Neural crest cell (in vitro differentiated cells): Measurements from ENCODE around the gene SNX15. TPM values are rescaled to one million over a fixed set of nuclear protein-coding genes. Genes with fewer than 3 reads are reported as not detected.

Experiments used
- DNase-seq: peaks from one replicate; pipeline ENCODE4 v3.0.0; 2021; ENCODE audit warnings: low read depth, mixed read lengths, low spot score
- H3K27ac Mint-ChIP-seq: one replicate; pipeline ENCODE4 v1.8.0; 2021; ENCODE audit warnings: mild to moderate bottlenecking, mixed read lengths; ENCODE audit not compliant: unreplicated experiment
- H3K27me3 Mint-ChIP-seq: 2 replicates; pipeline ENCODE4 v1.8.0; 2021; ENCODE audit warnings: low read depth, mild to moderate bottlenecking, mixed read lengths
- H3K36me3 Mint-ChIP-seq: 2 replicates; pipeline ENCODE4 v1.8.0; 2021; ENCODE audit warnings: low read depth, mild to moderate bottlenecking, mixed read lengths
- H3K4me1 Mint-ChIP-seq: 2 replicates; pipeline ENCODE4 v1.8.0; 2021; ENCODE audit warnings: mixed read lengths
- H3K4me3 Mint-ChIP-seq: one replicate; pipeline ENCODE4 v1.8.0; 2021; ENCODE audit warnings: mild to moderate bottlenecking, mixed read lengths
- H3K9me3 Mint-ChIP-seq: 2 replicates; pipeline ENCODE4 v1.8.0; 2021; ENCODE audit warnings: mixed read lengths
- total RNA-seq: library from RNA; stranded (reverse); gene quantifications from 2 replicates; pipeline ENCODE4 v1.2.1, GENCODE V29; 2021
- TF ChIP-seq, protein P1 (sequence below): fragments of 200-600 bp; sonication (generic); conservative IDR thresholded peaks from 2 replicates; pipeline ENCODE4 v1.5.0; 2021; ENCODE audit warnings: antibody characterized with exemption, mild to moderate bottlenecking

SNX15 gene
- total RNA-seq, 1 donor from 2014 or later: 31.7 TPM

DNA sequence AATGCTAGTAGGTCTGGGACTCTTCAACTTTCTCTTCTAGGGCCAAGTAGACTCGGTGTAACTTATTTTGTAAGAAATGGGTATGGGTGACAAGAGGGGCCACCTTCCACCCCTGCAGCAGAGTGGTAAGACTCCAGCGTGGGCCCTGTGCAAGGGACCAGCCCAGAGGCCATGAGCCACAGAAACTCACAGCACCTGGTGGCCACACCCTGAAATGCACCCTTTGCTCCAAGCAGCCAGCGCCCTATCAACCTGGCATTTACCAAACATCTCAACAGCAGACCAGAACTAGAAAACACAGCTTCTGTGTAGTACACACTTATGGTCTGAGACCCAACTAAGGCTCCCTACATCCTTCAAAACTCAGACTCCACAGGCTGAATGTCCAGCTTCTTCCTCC is 50.9 kb downstream of the SNX15 start:
- H3K9me3 Mint-ChIP-seq: no peaks in the 10 kb centered on the region
- H3K27ac Mint-ChIP-seq: no peak overlapping the region
- H3K4me3 Mint-ChIP-seq: peak overlapping the region; percentile 77
- H3K36me3 Mint-ChIP-seq: peaks cover 14% of the 10 kb centered on the region
- TF ChIP-seq, protein P1, sequence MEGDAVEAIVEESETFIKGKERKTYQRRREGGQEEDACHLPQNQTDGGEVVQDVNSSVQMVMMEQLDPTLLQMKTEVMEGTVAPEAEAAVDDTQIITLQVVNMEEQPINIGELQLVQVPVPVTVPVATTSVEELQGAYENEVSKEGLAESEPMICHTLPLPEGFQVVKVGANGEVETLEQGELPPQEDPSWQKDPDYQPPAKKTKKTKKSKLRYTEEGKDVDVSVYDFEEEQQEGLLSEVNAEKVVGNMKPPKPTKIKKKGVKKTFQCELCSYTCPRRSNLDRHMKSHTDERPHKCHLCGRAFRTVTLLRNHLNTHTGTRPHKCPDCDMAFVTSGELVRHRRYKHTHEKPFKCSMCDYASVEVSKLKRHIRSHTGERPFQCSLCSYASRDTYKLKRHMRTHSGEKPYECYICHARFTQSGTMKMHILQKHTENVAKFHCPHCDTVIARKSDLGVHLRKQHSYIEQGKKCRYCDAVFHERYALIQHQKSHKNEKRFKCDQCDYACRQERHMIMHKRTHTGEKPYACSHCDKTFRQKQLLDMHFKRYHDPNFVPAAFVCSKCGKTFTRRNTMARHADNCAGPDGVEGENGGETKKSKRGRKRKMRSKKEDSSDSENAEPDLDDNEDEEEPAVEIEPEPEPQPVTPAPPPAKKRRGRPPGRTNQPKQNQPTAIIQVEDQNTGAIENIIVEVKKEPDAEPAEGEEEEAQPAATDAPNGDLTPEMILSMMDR: peak; percentile 67
- DNase-seq: peak; percentile 46
- no peaks in the 10 kb centered on the region for H3K27me3 Mint-ChIP-seq
- peaks cover 19% of the 10 kb centered on the region for H3K4me1 Mint-ChIP-seq

- no peaks in the 10 kb centered on the region for H3K27me3 Mint-ChIP-seq
- peak overlapping the region; percentile 77 for H3K4me3 Mint-ChIP-seq
- H3K36me3 Mint-ChIP-seq: peaks cover 14% of the 10 kb centered on the region
- peaks cover 24% of the 10 kb centered on the region for H3K4me1 Mint-ChIP-seq
- TF ChIP-seq, protein P1: no peak
- no peak overlapping the region for H3K27ac Mint-ChIP-seq
- no peak for DNase-seq
- H3K9me3 Mint-ChIP-seq: no peaks in the 10 kb centered on the region
These were observed 51.6 kb downstream of the SNX15 start for GRCh38 chr11:65078786-65079342.

DNA sequence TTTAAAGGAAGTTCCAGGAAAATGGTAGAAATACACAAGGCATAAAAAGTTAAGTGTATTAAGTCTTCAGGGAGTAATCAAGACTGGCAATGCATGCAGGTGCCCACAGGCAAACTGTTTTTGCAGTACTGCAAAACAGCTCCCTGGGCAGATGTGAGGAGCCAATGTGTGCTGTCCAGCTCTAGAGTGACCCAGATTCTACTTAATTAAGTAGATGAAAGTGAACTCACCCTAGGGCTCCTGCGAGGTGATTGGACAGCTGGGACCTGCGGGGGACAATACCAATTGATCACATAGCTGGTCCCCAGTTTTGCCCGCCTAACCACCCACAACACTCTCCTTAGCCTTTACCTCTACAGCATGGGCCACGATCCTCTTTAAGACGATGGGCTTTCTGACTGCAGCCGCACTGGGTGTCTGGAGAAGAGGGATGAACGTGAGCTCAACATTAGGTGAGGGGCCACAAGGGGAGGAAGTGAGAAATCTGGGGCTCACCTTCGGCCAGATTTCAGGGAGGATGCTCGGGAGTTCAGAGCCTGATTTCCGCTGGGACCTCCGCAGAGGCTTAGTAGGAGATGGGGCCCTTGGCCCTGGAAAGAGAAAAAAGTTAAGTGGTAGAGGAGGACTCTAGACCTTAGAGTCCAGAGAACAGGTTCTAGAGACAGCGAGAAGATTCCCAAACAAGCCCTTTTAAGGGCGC is 56.0 kb downstream of the SNX15 start:
- Mint-ChIP-seq H3K4me1 (peaks cover 34% of the 10 kb centered on the region), H3K9me3 (no peaks in the 10 kb centered on the region), H3K36me3 (peaks cover 3% of the 10 kb centered on the region), H3K27ac (peak overlapping the region; percentile 95), H3K4me3 (peak overlapping the region; percentile 99), H3K27me3 (no peaks in the 10 kb centered on the region)
- TF ChIP-seq, protein P1: no peak
- DNase-seq: no peak

- TF ChIP-seq, protein P1: no peak
- peaks cover 31% of the 10 kb centered on the region for H3K4me1 Mint-ChIP-seq
- H3K4me3 Mint-ChIP-seq: peak within 1 kb of the TSS; percentile 99
- H3K36me3 Mint-ChIP-seq: peaks cover 2% of the 10 kb centered on the region
- peak within 1 kb of the TSS; percentile 95 for H3K27ac Mint-ChIP-seq
- H3K27me3 Mint-ChIP-seq: no peaks in the 10 kb centered on the region
- H3K9me3 Mint-ChIP-seq: no peaks in the 10 kb centered on the region
- peak; percentile 95 for DNase-seq
These were observed 56.8 kb downstream of the SNX15 start, which contains the start of the genes CDCA5 and ZFPL1 for GRCh38 chr11:65083834-65084597. TSS of gene CDCA5 (minus strand) at chr11:65084040. CDS start at chr11:65083978, 62 bp downstream. TSS of gene ZFPL1 (plus strand) at chr11:65084222. CDS start at chr11:65084699, 477 bp downstream.

DNA sequence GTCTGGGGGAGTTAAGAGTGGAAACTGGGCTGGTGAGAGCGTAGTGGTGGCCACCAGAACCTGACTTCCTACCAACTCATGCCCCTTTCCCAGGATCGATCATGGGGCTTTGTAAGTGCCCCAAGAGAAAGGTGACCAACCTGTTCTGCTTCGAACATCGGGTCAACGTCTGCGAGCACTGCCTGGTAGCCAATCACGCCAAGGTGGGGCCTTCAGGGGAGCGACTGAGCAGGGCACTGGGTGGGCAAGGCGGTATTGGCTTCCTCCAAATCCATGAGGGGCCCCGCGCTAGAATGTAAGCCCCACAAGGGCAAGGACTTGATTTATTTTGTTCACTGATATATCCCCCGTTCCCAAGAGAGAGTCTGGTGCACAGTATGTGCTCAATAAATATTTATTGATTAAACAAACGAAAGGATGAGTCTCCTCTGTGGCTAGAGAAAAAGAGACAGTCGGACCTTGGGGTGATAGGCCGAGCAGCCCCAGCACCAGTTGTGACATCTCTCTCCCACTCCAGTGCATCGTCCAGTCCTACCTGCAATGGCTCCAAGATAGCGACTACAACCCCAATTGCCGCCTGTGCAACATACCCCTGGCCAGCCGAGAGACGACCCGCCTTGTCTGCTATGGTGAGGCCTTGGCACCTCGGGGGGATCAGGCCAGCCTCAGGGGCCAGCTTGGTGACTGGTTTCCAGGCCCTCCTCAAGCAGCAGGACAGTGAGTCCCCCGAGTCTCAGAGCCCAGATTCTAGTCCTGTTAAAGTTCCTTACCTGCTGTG is 57.5 kb downstream of the SNX15 start:
- H3K4me1 Mint-ChIP-seq: peaks cover 31% of the 10 kb centered on the region
- TF ChIP-seq, protein P1: no peak
- H3K36me3 Mint-ChIP-seq: peaks cover 2% of the 10 kb centered on the region
- H3K4me3 Mint-ChIP-seq: peak overlapping the region; percentile 99
- no peak for DNase-seq
- no peaks in the 10 kb centered on the region for H3K27me3 Mint-ChIP-seq
- H3K27ac Mint-ChIP-seq: peak overlapping the region; percentile 95
- H3K9me3 Mint-ChIP-seq: no peaks in the 10 kb centered on the region
